ENCODE results near the gene PKDCC.

Gene PKDCC, protein sequence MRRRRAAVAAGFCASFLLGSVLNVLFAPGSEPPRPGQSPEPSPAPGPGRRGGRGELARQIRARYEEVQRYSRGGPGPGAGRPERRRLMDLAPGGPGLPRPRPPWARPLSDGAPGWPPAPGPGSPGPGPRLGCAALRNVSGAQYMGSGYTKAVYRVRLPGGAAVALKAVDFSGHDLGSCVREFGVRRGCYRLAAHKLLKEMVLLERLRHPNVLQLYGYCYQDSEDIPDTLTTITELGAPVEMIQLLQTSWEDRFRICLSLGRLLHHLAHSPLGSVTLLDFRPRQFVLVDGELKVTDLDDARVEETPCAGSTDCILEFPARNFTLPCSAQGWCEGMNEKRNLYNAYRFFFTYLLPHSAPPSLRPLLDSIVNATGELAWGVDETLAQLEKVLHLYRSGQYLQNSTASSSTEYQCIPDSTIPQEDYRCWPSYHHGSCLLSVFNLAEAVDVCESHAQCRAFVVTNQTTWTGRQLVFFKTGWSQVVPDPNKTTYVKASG

DNA sequence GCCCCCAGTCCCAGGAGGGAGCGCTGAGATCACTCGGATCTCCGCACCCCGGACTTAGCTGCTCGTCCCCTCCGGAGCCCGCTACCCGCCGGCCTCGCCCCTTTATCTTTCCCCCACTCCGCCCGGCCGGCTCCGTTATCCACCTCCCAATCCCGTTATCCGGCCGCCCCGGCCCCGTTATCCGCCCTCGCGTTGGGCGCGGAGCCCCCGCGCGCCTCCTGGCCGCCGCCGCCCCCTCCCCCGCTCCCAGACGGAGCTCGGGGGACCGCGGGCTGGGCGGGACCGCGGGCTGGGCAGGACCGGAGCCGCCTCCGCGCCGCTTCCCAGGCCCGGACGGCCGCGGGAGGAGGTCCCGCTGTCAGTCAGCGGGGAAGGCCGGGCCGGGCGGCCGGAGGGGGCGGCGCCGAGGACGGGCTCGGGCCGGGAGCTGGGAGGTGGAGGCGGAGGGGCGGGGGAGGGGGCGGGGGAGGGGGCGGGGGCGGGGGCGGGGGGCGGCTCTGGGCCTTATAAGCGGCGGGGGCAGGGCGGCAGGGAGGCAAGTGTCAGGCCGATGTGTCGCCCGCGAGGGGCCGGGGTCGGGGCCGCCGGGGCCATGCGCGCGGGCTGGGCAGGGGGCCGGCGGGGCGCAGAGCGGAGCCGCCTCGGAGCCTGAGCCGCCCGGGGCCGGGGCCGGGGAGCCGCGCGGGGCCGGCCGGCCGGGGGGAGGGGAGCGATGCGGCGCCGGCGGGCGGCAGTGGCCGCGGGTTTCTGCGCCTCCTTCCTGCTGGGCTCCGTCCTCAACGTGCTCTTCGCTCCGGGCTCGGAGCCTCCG is at the start of gene PKDCC:
Gene PKDCC (plus strand): TSS at position 534 of the 811 bp plus-strand sequence. CDS start 179 bp downstream, at position 713.
- H3K27ac ChIP-seq, result no peak within 1 kb of the TSS
- no peak for DNase-seq (ENCODE audit: low read depth, low spot score)

DNA sequence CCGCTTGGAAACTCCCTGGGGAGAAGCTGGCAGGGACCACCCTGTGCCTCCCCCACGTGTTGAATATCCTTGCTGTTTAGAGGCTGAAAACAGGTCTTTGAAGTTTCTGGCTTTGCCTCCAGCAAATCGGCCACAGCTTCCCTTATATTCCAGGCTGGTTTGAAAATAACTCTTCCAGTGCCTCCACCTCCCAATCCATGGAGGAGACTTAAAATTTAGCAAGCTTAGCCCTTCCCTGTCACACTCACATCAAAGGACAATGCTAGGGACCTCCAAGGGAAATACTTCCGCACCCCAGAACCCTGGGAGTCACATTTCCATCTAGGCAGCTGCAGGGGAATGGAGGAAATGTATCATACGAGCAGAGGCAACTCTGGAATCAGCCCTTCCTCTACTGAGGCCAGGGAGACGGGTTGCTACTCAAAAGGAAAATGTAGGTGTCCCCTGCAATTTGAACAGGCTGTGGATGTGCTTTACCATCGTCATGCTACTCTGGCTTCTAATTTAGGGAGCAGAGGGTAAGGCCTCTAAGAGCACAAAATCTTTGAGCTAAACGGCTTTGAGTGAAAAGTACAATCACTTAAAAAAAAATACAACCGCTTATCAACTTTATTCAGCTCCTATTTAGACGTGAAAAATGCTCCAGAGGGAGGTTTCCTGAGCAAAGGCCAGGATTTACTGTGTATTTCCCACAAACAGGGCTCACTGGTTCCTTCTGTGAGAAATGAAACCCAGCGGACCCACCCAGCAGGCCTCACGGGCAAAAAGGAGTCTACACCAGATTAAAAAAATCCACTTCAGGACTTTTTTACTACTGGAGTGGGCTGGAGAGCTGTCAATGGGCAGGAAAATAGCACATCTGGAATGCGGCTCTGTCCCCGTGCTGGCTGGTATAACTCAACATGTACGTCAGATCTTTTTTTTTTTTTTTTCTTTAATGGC is 49.4 kb upstream of the PKDCC start:
- no peak for DNase-seq (ENCODE audit: low read depth, low spot score)
- no peak overlapping the region for H3K27ac ChIP-seq

DNA sequence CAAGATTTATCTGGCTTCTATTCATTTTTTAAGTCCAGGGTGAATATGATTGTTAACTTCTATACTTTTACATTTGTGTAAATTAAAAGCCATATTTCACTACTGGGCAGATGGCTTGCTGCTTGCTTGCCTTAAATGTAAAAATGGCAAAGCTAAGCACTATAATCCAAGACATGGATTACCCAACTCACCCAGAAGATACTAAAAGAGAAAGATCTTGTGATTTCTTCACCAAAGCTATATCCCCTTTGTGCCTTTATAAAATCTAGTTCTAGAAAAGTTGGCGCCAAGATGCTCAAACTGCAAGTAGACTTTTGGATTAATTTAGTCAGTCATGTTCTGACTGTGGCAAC is 48.7 kb upstream of the PKDCC start:
- DNase-seq (ENCODE audit: low read depth, low spot score), result no peak

DNA sequence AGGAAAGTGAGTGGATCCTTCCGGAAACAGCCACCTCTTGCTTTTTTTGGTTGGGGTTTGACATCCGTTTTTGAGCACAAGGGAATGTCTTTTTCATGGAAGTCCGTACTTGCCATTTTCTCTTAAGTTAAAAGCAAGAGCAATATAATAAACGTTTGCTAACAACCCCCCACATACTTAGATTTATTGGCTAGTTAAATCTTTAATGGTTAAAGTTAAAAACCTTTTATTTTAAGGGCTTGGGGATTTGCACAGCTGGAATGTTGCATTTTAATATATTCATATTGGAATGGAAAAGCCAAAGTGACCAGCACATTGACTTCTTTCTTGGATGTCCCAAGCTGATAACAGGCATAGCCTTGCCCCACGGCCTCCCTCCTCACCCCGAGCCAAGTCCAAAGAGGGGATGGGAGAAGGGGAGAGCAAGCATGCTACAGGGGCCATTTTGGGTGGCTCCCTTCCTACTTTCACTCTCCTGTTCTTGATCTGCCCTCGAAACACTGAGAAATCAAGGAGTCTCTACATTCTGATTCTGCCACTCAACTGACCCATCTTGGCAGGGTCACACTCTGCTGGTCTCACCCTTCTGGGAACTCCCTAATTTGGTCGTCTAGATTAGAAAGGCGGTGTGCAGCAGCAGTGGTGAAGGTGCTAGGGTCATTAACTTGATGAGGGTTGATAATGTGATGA is 48.1 kb upstream of the PKDCC start:
- no peak overlapping the region for H3K27ac ChIP-seq
- DNase-seq (ENCODE audit: low read depth, low spot score), result no peak

More for the DNA sequence above, 48.7 kb upstream of the PKDCC start:
- no peak overlapping the region for H3K27ac ChIP-seq

DNA sequence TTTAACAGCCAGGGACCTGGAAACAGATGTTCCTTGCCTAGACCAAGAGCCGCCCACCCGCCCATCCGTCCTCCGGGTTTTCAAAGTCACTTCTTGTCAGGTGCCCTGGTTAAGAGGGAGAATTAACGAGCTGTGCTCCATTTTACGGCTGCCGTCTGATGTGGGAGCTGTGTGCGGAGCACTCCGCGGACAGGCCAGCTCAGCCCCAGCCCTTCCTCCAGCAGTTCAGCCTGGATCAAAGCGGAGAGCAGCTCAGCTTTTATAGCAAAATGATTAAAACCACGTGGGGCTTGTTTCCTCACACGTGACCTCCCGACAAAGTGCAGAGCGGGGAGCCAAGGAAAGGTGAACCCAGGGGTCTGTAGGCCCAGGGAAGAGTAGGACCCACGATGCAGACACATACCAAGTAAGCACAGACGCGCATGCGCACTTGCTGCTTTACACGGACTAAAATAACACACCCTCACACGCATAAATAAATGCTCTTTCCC is 46.1 kb upstream of the PKDCC start:
- no peak for DNase-seq (ENCODE audit: low read depth, low spot score)
- H3K27ac ChIP-seq, result no peak overlapping the region

DNA sequence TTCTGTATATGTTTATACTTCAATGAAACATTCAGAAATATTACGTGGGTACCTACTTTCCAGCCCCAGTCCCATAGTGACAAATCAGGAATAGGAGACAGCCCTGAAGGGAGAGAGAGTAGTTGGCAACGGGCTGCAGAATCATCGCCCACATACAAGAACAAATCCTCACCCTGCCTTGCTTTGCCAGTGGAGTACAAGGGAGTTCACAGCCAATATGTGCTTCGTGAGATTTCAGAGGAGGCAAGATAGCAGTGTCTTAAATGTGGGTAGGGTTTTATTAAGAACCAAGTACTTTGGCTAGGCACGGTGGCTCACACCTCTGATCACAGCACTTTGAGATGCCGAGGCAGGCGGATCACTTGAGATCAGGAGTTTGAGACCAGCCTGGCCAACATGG is 40.3 kb upstream of the PKDCC start:
- no peak for DNase-seq (ENCODE audit: low read depth, low spot score)
- H3K27ac ChIP-seq, result no peak overlapping the region

DNA sequence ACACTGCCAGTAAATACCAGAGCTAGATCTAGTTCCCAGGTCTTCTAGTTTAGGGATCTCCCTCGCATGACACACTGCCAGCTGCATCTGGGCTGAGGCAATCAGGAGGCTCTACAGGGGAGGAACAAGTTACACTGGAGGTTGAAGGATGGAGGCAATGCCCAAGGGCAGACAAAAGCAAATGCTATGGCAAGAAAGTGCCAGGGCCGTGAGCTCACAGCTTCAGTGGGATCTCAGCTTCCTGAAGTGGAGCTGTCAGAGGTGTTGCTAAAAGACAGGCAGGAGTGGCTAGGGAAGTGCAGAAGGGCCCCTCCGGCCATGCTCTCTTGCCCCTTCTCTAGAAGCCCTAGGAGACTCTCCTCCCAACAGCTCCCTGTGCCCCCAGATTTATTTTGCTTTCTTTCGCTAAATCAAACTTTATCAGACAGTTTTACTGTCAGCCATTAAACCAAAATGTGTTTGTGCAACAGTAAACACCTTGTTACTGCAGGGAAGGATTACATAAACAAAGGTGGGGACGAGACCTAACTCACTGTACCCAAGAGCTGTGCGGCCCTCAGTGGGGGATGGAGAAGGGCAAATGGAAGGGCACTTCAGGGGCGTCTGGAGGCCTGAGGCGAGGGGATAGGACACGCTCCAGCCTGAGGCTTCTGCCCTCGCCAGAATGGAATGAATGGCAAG is 39.4 kb upstream of the PKDCC start:
- H3K27ac ChIP-seq, result no peak overlapping the region
- DNase-seq (ENCODE audit: low read depth, low spot score), result no peak

DNA sequence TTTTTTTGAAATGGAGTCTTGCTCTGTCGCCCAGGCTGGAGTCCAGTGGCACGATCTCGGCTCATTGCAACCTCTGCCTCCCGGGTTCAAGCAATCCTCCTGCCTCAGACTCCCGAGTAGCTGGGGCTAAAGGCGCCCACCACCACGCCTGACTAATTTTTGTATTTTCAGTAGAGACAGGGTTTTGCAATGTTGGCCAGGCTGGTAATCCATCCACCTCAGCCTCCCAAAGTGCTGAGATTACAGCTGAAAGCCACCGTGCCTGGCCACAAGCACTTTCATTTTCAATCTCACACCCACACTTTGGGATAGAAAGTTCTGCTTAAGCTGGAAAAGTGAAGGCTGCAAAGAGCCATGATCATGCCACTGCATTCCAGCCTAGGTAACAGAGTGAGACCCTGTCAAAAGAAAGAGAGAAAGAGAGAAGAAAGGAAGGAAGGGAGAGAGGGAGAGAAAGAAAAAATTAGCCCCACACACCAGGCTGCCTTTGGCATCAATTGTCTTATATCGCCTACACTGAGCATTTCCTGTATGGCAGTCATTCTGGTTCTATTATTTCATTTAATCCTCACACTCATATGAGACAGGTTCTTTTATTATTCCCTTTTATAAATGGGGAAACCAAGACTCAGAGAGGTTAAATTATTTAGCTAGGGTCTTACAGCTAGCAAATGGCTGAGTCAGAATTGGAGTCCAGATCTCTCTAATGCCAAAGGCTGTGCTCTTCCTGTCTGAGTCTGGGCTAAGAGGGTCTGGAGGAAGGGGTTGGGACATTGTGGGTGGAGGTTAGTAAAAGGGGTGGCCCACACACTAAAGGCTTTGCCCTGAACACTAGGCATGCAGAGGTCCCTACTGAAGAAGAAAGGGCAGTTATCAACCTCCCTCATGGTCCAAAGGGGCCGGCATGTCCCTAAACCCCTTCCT is 37.9 kb upstream of the PKDCC start:
- DNase-seq (ENCODE audit: low read depth, low spot score), result no peak
- no peak overlapping the region for H3K27ac ChIP-seq

DNA sequence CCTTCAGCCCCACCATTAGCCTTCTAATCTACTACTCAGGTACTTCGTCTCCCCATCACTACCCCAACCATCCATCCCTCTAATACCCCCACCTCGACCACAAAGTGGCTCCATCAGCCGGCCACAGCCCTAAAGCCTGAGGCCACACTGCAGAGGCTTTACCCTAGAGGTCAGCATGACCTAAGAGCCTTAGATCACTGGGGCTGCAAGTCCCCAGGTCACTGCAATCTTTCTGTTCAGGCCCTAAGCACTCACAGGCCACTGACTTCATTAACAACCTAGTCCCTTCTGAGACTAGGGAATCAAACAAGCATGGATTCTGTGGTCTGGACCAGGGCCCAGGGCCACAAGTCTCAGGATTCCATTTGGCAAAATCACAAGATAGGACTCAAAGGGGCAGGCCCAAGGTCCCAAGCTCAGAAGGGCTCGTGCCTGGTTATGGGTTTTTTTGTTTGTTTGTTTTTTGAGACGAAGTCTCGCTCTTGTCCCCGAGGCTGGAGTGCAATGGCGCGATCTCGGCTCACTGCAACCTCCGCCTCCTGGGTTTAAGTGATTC is 37.0 kb upstream of the PKDCC start:
- no peak for DNase-seq (ENCODE audit: low read depth, low spot score)
- H3K27ac ChIP-seq, result no peak overlapping the region

DNA sequence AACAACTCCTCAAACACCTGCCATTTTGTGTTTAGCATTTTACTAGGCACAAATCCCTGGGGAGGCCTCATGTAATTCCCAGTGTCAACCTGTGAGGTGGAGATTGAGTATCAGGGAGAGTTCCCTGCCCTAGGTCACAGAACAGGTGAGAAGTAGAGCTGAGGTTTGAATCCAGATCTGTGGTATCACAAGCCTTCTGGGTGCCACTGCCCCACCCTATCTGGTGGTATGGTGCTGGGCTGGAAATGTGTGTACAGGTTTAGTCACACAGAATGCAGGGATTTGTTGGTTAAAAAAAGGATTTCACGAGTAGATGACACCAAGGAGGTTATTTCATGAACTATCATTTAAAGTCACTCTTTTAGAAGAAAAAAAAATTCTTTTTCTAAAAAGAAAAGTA is 35.7 kb upstream of the PKDCC start:
- no peak overlapping the region for H3K27ac ChIP-seq
- no peak for DNase-seq (ENCODE audit: low read depth, low spot score)

DNA sequence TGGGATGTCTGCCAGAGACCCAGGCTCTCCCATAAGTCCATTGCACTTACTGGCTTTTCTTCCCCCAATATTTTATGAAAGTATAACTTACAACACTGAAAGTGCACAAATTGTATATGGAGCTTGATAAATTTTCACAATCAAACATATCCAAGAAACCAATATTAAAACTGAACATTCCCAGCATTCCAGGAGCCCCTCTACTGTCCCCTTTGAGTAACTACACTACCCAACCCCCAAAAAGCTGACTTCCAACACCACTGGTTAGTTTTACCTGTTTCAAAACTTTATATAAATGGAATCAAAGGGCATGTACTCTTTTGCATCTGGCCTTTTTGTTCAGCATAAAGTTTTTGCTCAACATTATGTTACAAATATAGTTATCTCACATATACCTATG is 35.2 kb upstream of the PKDCC start:
- no peak overlapping the region for H3K27ac ChIP-seq
- DNase-seq (ENCODE audit: low read depth, low spot score), result no peak

DNA sequence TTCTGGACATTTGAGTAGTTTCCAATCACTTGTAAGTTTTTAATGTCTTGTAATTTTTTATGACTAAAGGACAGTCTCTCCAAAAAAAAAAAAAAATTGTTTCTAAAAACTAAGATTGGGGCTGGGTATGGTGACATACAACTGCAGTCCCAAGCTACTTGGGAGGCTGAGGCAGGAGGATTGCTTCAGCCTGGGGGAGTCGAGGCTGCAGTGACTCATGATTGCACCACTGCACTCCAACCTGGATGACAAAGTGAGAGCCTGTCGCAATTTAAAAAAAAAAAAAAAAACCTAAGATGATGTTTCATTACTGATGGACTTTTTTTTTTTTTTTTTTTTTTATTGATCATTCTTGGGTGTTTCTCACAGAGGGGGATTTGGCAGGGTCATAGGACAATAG is 34.4 kb upstream of the PKDCC start:
- no peak for DNase-seq (ENCODE audit: low read depth, low spot score)
- H3K27ac ChIP-seq, result no peak overlapping the region

DNA sequence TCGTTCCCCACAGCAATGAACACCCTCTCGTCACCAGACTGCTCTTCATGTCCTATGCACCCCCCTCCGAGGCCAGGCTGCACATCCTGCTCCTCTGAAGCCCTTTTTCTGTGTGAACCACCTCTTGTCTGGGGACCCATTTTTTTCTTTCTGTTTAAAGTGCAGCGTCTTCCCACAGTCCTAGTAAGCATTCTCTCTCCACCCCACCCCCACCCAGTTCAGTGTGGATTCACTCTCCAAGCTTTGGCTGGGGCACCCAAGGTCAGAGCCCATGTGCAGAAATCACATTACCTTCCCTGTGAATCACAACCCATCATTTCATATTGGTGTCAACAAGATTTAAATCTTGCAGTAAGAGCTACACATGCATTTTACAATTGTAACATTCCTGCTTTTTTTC is 26.4 kb upstream of the PKDCC start:
- no peak for DNase-seq (ENCODE audit: low read depth, low spot score)
- no peak overlapping the region for H3K27ac ChIP-seq

DNA sequence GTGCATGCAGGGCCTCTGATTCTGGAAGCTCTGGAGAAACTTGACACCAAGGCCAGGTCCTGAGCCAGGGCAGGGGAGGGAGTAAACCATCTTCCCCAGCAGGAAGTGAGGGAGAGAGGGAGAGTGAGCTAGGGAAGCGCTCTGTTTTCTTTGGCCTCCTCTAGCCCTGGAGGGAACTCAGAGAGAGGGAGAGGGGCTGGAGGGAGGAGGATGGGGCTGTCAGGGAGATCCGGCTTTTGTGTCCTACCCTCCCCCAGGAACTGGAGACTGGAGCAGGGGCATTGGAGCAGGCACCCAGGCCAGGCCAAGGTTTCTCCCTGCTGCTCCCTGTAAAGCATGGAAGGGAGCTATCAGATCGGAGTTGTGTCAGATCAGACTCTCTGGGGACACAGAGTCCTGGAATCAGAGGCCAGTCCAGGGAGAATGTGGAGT is 22.7 kb upstream of the PKDCC start:
- no peak for DNase-seq (ENCODE audit: low read depth, low spot score)
- no peak overlapping the region for H3K27ac ChIP-seq

DNA sequence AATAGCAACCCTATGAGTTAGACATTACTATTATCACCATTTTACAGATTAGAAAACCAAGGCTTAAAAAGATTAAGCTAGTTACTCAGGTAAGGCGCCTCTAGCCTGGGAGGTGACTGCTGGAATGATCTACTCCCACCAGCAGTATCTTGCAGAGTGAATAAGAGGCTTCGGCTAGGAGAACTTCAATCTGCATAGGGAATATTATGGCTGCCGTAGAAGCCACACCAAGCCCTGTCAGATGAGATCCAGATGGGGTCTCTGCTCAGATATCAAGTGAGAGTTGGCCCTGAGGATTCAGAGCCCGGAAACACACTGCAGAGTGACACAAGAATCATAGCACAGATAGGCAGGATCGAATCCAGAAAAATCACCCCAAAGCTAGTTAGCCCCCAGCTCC is 21.5 kb upstream of the PKDCC start:
- no peak for DNase-seq (ENCODE audit: low read depth, low spot score)
- H3K27ac ChIP-seq, result no peak overlapping the region

DNA sequence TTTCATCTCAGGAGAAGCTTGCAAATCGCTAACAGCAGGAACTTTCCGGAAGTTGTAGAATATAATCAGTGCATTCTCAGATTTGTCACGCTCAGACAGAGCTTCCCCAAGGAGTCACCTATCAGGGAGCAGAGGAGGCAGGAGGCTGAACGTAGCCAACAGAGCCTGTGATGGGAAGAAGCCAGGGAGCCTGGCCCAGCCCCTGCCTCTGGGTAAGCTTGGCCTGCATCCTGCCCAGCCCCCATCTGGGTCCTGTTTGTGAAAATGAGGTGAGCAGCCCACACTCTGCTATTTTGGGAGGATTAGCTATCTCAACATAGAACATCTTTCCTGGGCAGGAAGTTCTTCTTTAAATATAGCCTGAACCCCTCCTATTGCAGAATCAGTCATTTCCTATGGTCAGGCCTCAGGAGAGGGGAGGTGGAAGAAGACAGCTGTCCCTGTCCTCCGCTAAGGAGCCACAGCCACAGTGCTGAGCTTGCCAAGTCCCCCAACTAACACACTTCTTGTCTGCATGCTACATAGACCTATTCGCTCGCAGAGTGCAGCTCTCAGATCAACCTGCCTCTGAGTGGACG is 19.2 kb upstream of the PKDCC start:
- H3K27ac ChIP-seq, result no peak overlapping the region
- no peak for DNase-seq (ENCODE audit: low read depth, low spot score)

DNA sequence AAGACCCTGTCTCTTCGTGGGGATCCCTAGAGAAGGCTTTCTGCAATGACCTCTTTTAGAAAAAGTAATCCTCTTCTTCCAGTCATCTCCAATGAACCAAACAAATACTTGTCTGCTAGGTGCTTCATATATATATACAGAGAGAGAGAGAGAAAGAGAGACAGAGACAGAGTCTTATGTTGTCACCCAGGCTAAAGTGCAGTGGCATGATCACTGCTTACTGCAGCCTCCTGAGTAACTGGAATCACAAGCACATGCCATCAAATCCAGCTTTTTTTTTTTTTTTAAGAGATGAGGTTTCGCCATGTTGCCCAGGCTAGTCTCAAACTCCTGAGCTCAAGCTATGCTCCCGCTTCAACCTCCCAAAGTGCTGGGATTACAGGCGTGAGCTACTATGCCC is 18.6 kb upstream of the PKDCC start:
- no peak for DNase-seq (ENCODE audit: low read depth, low spot score)
- H3K27ac ChIP-seq, result no peak overlapping the region
